Left ventricle myocardium inferior (tissue), 1 donor: ENCODE measurements around the gene SNRPB. TPM values are rescaled to one million over a fixed set of nuclear protein-coding genes. Genes with fewer than 3 reads are reported as not detected.

Experiments
- DNase-seq: peaks from one replicate; pipeline ENCODE4 v3.0.0-alpha.2; 2020
- H3K27ac ChIP-seq: fragments of 200-600 bp; replicated peaks from 2 replicates; pipeline ENCODE4 v1.8.0; 2021
- H3K27me3 ChIP-seq: fragments of 200-600 bp; 2 replicates; pipeline ENCODE4 v1.8.0; 2021; ENCODE audit warnings: low read depth
- H3K36me3 ChIP-seq: fragments of 200-600 bp; 2 replicates; pipeline ENCODE4 v1.8.0; 2021
- H3K4me1 ChIP-seq: fragments of 200-600 bp; 2 replicates; pipeline ENCODE4 v1.8.0; 2021
- H3K4me3 ChIP-seq: fragments of 200-600 bp; 2 replicates; pipeline ENCODE4 v1.8.0; 2021; ENCODE audit warnings: mild to moderate bottlenecking, moderate library complexity
- H3K9me3 ChIP-seq: fragments of 200-600 bp; replicated peaks from 2 replicates; pipeline ENCODE4 v1.8.0; 2021
- intact Hi-C: fragments of 100-400 bp; cut with micrococcal nuclease; formaldehyde crosslinking; loops from one replicate; pipeline ENCODE4 v1.11.0; 2022
- total RNA-seq: library from RNA; stranded (reverse); fragmentation: NEBNext Ultra II Directional; extraction: Animal tissue kit (Norgen Biotek cat#: 25700); gene quantifications from one replicate; pipeline ENCODE4 v1.2.1, GENCODE V29; 2021
- TF ChIP-seq, protein P1 (sequence below): fragments of 200-600 bp; IDR thresholded peaks from 2 replicates; pipeline ENCODE4 v1.8.0; 2021; ENCODE audit warnings: antibody characterized with exemption, mild to moderate bottlenecking, borderline replicate concordance
- donor health status: DM: no; HTN: yes; CAD: no; lungs with severe emphysema.

Gene SNRPB
- total RNA-seq, 1 donor from 2014 or later, result 49.3 TPM

DNA sequence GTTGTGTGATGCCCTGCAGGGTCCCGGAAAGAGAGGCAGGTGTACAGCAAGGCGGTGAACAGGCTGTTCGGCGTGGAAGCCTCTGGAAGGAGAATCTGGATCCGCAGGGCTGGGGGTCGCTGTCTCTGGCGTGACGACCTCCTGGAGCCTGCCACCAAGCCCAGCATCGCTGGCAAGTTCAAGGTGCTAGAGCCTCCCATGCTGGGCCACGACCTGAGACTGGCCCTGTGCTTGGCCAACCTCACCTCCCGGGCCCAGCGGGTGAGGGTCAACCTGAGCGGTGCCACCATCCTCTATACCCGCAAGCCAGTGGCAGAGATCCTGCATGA is 53.4 kb downstream of the SNRPB start:
- intact Hi-C loops, result no loop called here
- Histone ChIP-seq H3K9me3 (no peaks in the 10 kb centered on the region), H3K36me3 (no peaks in the 10 kb centered on the region), H3K27me3 (peaks cover 52% of the 10 kb centered on the region), H3K27ac (no peak overlapping the region), H3K4me1 (no peaks in the 10 kb centered on the region), H3K4me3 (no peak overlapping the region)
- TF ChIP-seq, protein P1, sequence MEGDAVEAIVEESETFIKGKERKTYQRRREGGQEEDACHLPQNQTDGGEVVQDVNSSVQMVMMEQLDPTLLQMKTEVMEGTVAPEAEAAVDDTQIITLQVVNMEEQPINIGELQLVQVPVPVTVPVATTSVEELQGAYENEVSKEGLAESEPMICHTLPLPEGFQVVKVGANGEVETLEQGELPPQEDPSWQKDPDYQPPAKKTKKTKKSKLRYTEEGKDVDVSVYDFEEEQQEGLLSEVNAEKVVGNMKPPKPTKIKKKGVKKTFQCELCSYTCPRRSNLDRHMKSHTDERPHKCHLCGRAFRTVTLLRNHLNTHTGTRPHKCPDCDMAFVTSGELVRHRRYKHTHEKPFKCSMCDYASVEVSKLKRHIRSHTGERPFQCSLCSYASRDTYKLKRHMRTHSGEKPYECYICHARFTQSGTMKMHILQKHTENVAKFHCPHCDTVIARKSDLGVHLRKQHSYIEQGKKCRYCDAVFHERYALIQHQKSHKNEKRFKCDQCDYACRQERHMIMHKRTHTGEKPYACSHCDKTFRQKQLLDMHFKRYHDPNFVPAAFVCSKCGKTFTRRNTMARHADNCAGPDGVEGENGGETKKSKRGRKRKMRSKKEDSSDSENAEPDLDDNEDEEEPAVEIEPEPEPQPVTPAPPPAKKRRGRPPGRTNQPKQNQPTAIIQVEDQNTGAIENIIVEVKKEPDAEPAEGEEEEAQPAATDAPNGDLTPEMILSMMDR, result no peak
- no peak for DNase-seq

DNA sequence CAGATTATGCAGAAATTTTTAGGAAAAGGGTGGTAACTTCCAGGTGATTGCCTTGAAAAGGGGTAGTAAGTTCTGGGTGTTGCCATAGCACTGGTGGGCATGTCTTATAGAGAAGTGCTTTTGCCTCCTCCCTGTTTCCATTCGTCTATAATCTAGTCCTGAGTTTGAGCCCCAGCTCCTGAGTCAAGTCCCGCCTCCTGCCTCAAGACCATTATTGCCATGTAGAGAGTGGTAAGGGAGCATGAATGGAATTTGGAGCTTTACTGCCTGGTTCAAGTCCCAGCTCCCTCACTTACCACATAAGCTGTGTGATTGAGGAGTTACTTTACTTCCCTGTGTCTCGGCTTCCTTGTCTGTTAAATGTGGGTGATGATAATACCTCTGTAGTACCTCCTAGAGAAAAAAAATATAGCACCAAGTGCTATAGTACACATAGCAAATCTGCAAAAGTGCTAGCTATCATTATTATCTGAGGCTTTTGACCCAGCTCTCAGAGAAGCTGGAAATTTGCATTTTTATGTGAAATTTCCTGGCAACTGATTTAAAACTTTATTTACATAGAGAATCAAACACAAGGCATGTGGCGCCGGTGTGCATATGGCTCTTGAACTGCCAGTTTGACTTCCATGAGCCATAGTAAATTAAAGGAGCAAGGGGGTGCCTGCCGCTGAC is 53.9 kb downstream of the SNRPB start:
- no peaks in the 10 kb centered on the region for H3K9me3 ChIP-seq
- no peaks in the 10 kb centered on the region for H3K4me1 ChIP-seq
- intact Hi-C loops, result no loop called here
- no peaks in the 10 kb centered on the region for H3K36me3 ChIP-seq
- peaks cover 54% of the 10 kb centered on the region for H3K27me3 ChIP-seq
- TF ChIP-seq, protein P1, result no peak
- no peak for DNase-seq
- no peak overlapping the region for H3K27ac ChIP-seq
- H3K4me3 ChIP-seq, result no peak overlapping the region

Other genes with a start within 250 kb of the SNRPB start
- not detected for gene TGM3, start 174.8 kb downstream of the SNRPB start, total RNA-seq
- gene TGM6, start 89.9 kb downstream of the SNRPB start, total RNA-seq, result not detected
- 6.3 TPM for gene ZNF343, start 38.1 kb upstream of the SNRPB start, total RNA-seq
- gene TMC2, start 65.8 kb upstream of the SNRPB start, total RNA-seq, result not detected
- gene NOP56, start 181.8 kb upstream of the SNRPB start, total RNA-seq, result 47.3 TPM
- 220 TPM for gene IDH3B, start 193.4 kb upstream of the SNRPB start, total RNA-seq
- gene EBF4, start 222.0 kb upstream of the SNRPB start, total RNA-seq, result 4.9 TPM